ENCODE measurements around the gene XRN2. TPM values are rescaled to one million over a fixed set of nuclear protein-coding genes. Genes with fewer than 3 reads are reported as not detected.

Gene XRN2
- total and polyA plus RNA-seq, 2 donors (not counting 1 experiment from before 2014, with no cell fraction given) = 19.0 to 46.2 TPM

DNA sequence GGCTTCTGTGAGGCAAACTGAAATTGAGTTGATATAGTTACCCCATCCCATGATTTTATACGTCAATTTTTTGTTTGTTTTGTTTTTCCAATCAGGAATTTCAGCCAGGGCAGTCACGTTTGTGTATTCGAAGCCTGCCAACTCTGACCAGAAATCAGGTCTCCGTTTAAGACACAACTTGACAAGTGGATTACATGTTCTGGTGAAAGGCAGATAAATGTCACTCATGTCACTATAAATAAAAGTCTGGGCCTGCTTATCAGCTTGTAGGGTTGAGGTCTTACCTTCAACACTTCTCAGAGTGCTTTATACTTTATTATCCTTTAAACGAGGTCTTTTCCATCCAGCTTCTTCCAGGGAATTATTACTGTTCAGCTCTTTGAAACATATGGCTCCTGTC is 8.4 kb upstream of the XRN2 start:
- H3K27me3 ChIP-seq (replicated peaks in 1 of 4; ENCODE audit: control extremely low read depth in 1 of 4, control insufficient read depth in 3 of 4, insufficient read depth in 4 of 4, low read length in 3 of 4) = peaks cover 0 to 4% (median 2%) of the 10 kb centered on the region in 4 experiments
- Mint-ChIP-seq H3K4me3 (no peak overlapping the region), H3K9me3 (ENCODE audit: insufficient read depth) (no peaks in the 10 kb centered on the region), H3K27ac (no peak overlapping the region), H3K4me1 (no peaks in the 10 kb centered on the region), H3K27me3 (peaks cover 22% of the 10 kb centered on the region)
- H3K36me3 ChIP-seq (replicated peaks in 1 of 2; ENCODE audit: control extremely low read depth in 1 of 2, control insufficient read depth in 1 of 2, extremely low read depth in 1 of 2, insufficient read depth in 2 of 2, low read length in 1 of 2) = no peaks in the 10 kb centered on the region
- H3K9me3 ChIP-seq (ENCODE audit: control extremely low read depth in 1 of 3, control insufficient read depth in 2 of 3, insufficient read depth in 1 of 3, low read length in 2 of 3) = no peaks in the 10 kb centered on the region
- DNase-seq (no peak), ATAC-seq (ENCODE audit: low read depth) (no peak)
- intact Hi-C loops (cut with micrococcal nuclease) = no loop called here
- POLR2A ChIA-PET = interaction anchor here (0.7 kb wide), 1 partner anchor 72 kb away, joined by 3 read pairs; no protein-coding TSS in a partner anchor
- no peak overlapping the region for H3K9ac ChIP-seq (ENCODE audit: low read length)
- no peak overlapping the region for H3K4me2 ChIP-seq (replicated peaks; ENCODE audit: low read depth, low read length, poor library complexity, severe bottlenecking)
- TF ChIP-seq, protein P1, sequence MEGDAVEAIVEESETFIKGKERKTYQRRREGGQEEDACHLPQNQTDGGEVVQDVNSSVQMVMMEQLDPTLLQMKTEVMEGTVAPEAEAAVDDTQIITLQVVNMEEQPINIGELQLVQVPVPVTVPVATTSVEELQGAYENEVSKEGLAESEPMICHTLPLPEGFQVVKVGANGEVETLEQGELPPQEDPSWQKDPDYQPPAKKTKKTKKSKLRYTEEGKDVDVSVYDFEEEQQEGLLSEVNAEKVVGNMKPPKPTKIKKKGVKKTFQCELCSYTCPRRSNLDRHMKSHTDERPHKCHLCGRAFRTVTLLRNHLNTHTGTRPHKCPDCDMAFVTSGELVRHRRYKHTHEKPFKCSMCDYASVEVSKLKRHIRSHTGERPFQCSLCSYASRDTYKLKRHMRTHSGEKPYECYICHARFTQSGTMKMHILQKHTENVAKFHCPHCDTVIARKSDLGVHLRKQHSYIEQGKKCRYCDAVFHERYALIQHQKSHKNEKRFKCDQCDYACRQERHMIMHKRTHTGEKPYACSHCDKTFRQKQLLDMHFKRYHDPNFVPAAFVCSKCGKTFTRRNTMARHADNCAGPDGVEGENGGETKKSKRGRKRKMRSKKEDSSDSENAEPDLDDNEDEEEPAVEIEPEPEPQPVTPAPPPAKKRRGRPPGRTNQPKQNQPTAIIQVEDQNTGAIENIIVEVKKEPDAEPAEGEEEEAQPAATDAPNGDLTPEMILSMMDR (IDR thresholded peaks at IDR 0.05) = no peak
- no peak for TF ChIP-seq EZH2 (IDR thresholded peaks at IDR 0.05; ENCODE audit: borderline replicate concordance, insufficient read depth, low read depth, low read length, poor library complexity, severe bottlenecking)
- no peaks in the 10 kb centered on the region for H3K79me2 ChIP-seq (ENCODE audit: control insufficient read depth, insufficient read depth, low read length)
- no peak overlapping the region for H3K4me3 ChIP-seq (ENCODE audit: control extremely low read depth in 1 of 5, extremely low read depth in 1 of 5, insufficient read depth in 1 of 5, low read depth in 2 of 5, low read length in 4 of 5)
- CTCF ChIA-PET = interaction anchor here (0.7 kb wide), 1 partner anchor 246 kb away, joined by 3 read pairs; no protein-coding TSS in a partner anchor
- H2AFZ ChIP-seq (ENCODE audit: insufficient read depth, low read depth, low read length, poor library complexity, severe bottlenecking) = no peak overlapping the region
- no peaks in the 10 kb centered on the region for H4K20me1 ChIP-seq (ENCODE audit: control insufficient read depth, insufficient read depth, low read length, poor library complexity, severe bottlenecking)
- H3K27ac ChIP-seq (ENCODE audit: low read length in 2 of 2) = no peak overlapping the region
- 93% methylated on average over 3 of the region's 5 CpGs for WGBS (ENCODE audit: insufficient coverage)
- H3K4me1 ChIP-seq (ENCODE audit: control insufficient read depth in 2 of 2, insufficient read depth in 2 of 2, low read length in 2 of 2) = no peaks in the 10 kb centered on the region

DNA sequence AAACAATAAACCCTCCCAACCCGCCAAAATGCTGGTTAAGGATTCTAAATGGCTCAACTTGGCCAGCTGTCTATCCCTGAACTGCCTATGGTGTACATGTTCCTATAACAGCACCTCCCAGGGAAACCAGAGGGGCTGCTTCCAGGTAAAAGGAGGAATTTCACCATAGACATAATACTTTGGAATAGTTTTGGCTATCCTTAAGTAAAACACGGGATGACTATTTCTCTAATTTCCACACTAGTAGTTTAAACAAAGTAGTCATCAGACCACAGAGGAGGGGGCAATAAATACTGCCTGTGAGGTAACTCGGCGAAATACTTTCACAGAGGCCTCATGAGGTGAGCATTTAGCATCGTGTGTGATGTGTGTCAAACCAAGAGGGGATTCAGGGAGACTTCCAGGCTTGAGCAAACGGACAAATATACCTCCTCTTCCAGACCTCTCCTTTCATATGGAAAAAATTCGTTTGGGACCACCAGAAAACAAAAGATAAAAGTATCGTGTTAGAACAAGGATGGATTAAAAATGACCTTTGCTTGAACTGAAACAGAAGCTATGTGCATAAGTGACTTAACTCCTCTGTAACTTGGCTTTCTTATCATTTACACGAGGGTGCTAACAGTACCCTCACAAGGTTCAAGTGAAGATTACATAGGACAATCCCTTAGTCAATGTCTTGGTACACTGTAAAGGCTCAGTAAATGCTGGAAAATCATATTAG is 1.0 kb upstream of the XRN2 start:
- ATAC-seq (ENCODE audit: low read depth) = no peak
- H3K4me2 ChIP-seq (replicated peaks; ENCODE audit: low read depth, low read length, poor library complexity, severe bottlenecking) = peak overlapping the region; percentile 93
- H3K36me3 ChIP-seq (replicated peaks in 1 of 2; ENCODE audit: control extremely low read depth in 1 of 2, control insufficient read depth in 1 of 2, extremely low read depth in 1 of 2, insufficient read depth in 2 of 2, low read length in 1 of 2) = peaks cover 0 to 4% of the 10 kb centered on the region in 2 experiments
- Mint-ChIP-seq H3K4me1 (peaks cover 26% of the 10 kb centered on the region), H3K4me3 (peak overlapping the region; percentile 99), H3K9me3 (ENCODE audit: insufficient read depth) (no peaks in the 10 kb centered on the region), H3K27me3 (no peaks in the 10 kb centered on the region), H3K27ac (peak overlapping the region; percentile 99)
- H3K79me2 ChIP-seq (ENCODE audit: control insufficient read depth, insufficient read depth, low read length) = peaks cover 37% of the 10 kb centered on the region
- TF ChIP-seq, protein P1 (IDR thresholded peaks at IDR 0.05) = no peak
- no peak for TF ChIP-seq EZH2 (IDR thresholded peaks at IDR 0.05; ENCODE audit: borderline replicate concordance, insufficient read depth, low read depth, low read length, poor library complexity, severe bottlenecking)
- no peaks in the 10 kb centered on the region for H3K9me3 ChIP-seq (ENCODE audit: control extremely low read depth in 1 of 3, control insufficient read depth in 2 of 3, insufficient read depth in 1 of 3, low read length in 2 of 3)
- H3K9ac ChIP-seq (ENCODE audit: low read length) = peak overlapping the region; percentile 81
- peaks cover 17 to 21% of the 10 kb centered on the region in 2 donors for H3K4me1 ChIP-seq (ENCODE audit: control insufficient read depth in 2 of 2, insufficient read depth in 2 of 2, low read length in 2 of 2)
- peak overlapping the region in 1 of 2 donors; percentile 91 for H3K27ac ChIP-seq (ENCODE audit: low read length in 2 of 2)
- H2AFZ ChIP-seq (ENCODE audit: insufficient read depth, low read depth, low read length, poor library complexity, severe bottlenecking) = peak overlapping the region; percentile 96
- CTCF ChIA-PET = interaction anchor here (1.0 kb wide), 1 partner anchor 67 kb away, joined by 3 read pairs; no protein-coding TSS in a partner anchor
- intact Hi-C loops (cut with micrococcal nuclease) = loop anchor here (5.0 to 10.0 kb wide), 5 partner anchors 93 to 1285 kb away; partner anchors contain the start of genes CFAP61, CRNKL1, KIZ and NAA20
- WGBS (ENCODE audit: insufficient coverage) = 71% methylated on average over 1 of the region's 9 CpGs
- peak overlapping the region; percentile 66 to 93 (median 85) for H3K4me3 ChIP-seq (ENCODE audit: control extremely low read depth in 1 of 5, extremely low read depth in 1 of 5, insufficient read depth in 1 of 5, low read depth in 2 of 5, low read length in 4 of 5)
- POLR2A ChIA-PET = interaction anchor here (0.5 kb wide), 1 partner anchor 1368 kb away, joined by 3 read pairs; no protein-coding TSS in a partner anchor
- peaks cover 19% of the 10 kb centered on the region for H4K20me1 ChIP-seq (ENCODE audit: control insufficient read depth, insufficient read depth, low read length, poor library complexity, severe bottlenecking)
- peaks cover 0 to 4% (median 0%) of the 10 kb centered on the region in 4 experiments for H3K27me3 ChIP-seq (replicated peaks in 1 of 4; ENCODE audit: control extremely low read depth in 1 of 4, control insufficient read depth in 3 of 4, insufficient read depth in 4 of 4, low read length in 3 of 4)
- no peak for DNase-seq
